Measurements from ENCODE around the gene GPR39. TPM values are rescaled to one million over a fixed set of nuclear protein-coding genes. Genes with fewer than 3 reads are reported as not detected.
A peak's percentile ranks its signal among the peaks of the same experiment; 100 is the strongest.

The GPR39 gene
- total RNA-seq, 4 donors from 2014 or later: 2.8 to 9.7 (median 5.4) TPM

DNA sequence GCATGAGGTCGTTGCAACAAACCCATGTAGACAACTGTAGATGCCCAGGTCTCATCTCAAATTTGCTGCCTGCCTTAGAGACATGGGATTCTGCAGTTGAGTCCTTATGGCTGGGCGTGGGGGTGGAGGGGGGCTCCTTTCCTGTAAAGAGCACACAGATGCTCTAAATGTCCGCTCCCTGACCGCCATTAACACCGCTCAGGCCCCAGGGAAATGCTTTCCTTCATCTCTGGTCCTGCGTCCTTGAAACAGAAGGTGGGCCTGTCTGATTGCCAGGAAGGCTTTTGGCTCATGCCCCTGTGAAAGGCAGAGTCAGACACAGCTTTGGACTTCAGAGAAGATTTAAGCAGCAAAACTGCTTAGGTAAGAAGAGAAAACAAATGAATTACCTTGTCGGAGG, 25.7 kb downstream of the GPR39 start:
- intact Hi-C loops (cut with DNase I): no loop called here
- H3K4me3 ChIP-seq (replicated peaks in 1 of 3): no peak overlapping the region
- H3K27ac ChIP-seq: no peak overlapping the region
- peaks cover 12 to 15% of the 10 kb centered on the region in 2 donors for H3K4me1 ChIP-seq
- H3K9me3 ChIP-seq: no peaks in the 10 kb centered on the region
- H3K27me3 ChIP-seq: no peaks in the 10 kb centered on the region
- TF ChIP-seq, protein P1, sequence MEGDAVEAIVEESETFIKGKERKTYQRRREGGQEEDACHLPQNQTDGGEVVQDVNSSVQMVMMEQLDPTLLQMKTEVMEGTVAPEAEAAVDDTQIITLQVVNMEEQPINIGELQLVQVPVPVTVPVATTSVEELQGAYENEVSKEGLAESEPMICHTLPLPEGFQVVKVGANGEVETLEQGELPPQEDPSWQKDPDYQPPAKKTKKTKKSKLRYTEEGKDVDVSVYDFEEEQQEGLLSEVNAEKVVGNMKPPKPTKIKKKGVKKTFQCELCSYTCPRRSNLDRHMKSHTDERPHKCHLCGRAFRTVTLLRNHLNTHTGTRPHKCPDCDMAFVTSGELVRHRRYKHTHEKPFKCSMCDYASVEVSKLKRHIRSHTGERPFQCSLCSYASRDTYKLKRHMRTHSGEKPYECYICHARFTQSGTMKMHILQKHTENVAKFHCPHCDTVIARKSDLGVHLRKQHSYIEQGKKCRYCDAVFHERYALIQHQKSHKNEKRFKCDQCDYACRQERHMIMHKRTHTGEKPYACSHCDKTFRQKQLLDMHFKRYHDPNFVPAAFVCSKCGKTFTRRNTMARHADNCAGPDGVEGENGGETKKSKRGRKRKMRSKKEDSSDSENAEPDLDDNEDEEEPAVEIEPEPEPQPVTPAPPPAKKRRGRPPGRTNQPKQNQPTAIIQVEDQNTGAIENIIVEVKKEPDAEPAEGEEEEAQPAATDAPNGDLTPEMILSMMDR (IDR thresholded peaks at IDR 0.05): no peak
- TF ChIP-seq POLR2A (IDR thresholded peaks at IDR 0.05): no peak
- WGBS, 2 donors: 80 to 86% methylated on average over 7 of the region's 7 CpGs
- no peak for DNase-seq
- no peaks in the 10 kb centered on the region for H3K36me3 ChIP-seq

DNA sequence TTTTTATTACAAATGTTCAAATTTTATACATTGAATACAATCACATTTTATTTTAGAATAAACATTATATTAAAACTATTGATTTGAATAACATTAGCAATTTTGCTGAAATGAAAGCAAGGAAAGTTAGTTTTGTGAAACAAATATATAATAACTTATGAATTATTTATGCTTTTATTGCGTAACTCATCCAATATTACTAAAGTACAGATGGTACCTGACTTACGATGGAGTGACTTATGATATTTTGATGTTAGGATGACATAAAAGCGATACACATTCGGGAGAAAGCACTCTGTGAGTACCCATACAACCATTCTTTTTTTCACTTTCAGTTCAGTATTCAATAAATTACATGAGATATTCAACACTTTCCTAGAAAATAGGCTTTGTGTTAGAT, 26.5 kb downstream of the GPR39 start:
- TF ChIP-seq POLR2A (IDR thresholded peaks at IDR 0.05): no peak
- TF ChIP-seq, protein P1 (IDR thresholded peaks at IDR 0.05): no peak
- WGBS, 2 donors: 95 to 96% methylated on average over 4 of the region's 4 CpGs

DNA sequence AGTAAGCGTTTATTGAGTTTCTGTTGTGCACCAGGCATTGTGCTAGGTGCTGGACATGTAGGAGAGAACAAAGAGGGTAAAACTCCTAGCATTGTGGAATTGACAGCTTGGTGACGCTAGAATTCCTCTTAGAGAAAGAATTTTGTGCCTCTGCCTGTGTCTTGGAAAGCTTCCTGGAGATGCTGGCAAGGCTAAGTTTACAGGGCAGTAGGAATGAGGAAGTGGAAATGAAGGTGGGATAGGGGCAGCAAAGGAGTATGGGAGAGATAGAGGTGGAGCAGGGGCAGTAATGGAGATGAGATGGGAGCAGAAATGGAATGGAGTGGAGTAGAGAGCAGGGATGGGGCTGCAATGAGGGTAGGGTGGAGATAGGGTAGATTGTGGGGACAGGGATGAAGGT, 29.8 kb downstream of the GPR39 start:
- Histone ChIP-seq H3K36me3 (no peaks in the 10 kb centered on the region), H3K4me1 (no peaks in the 10 kb centered on the region), H3K27me3 (no peaks in the 10 kb centered on the region), H3K9me3 (no peaks in the 10 kb centered on the region), H3K27ac (no peak overlapping the region), H3K4me3 (replicated peaks in 1 of 3) (no peak overlapping the region)
- no peak for DNase-seq
- intact Hi-C loops (cut with DNase I): no loop called here
- TF ChIP-seq POLR2A (IDR thresholded peaks at IDR 0.05): no peak
- TF ChIP-seq, protein P1 (IDR thresholded peaks at IDR 0.05): no peak
- WGBS, 2 donors: 88 to 89% methylated on average over 2 of the region's 2 CpGs

More for the DNA sequence above, 26.5 kb downstream of the GPR39 start:
- H3K36me3 ChIP-seq: no peaks in the 10 kb centered on the region
- peaks cover 12 to 15% of the 10 kb centered on the region in 2 donors for H3K4me1 ChIP-seq
- DNase-seq: no peak
- H3K27me3 ChIP-seq: no peaks in the 10 kb centered on the region
- no peaks in the 10 kb centered on the region for H3K9me3 ChIP-seq
- no peak overlapping the region for H3K27ac ChIP-seq
- H3K4me3 ChIP-seq (replicated peaks in 1 of 3): no peak overlapping the region
- intact Hi-C loops (cut with DNase I): no loop called here

DNA sequence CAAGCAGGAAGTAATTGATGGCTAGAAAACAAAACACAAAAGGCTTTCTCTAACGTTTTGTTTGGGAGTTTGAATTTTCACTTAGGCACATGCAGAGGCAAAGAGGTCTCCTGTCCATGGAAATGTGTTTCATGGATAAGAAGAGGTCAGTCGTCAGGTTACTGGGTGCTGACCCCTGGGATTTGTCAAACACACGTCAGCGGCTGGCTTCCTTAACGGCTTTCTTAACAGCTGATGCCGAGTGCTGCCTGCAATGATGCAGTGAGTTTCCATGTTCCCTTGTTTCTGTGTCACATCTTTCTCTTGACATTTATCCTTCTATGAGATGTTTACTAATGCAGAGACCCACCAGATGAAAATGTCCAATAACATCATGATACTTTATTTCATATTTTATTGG, 31.7 kb downstream of the GPR39 start:
- no peaks in the 10 kb centered on the region for H3K4me1 ChIP-seq
- TF ChIP-seq, protein P1 (IDR thresholded peaks at IDR 0.05): no peak
- no peak for TF ChIP-seq POLR2A (IDR thresholded peaks at IDR 0.05)
- H3K36me3 ChIP-seq: no peaks in the 10 kb centered on the region
- intact Hi-C loops (cut with DNase I): no loop called here
- no peak overlapping the region for H3K4me3 ChIP-seq (replicated peaks in 1 of 3)
- no peak overlapping the region for H3K27ac ChIP-seq
- H3K9me3 ChIP-seq: no peaks in the 10 kb centered on the region
- no peak for DNase-seq
- no peaks in the 10 kb centered on the region for H3K27me3 ChIP-seq
- 44 to 56% methylated on average over 6 of the region's 6 CpGs for WGBS, 2 donors

DNA sequence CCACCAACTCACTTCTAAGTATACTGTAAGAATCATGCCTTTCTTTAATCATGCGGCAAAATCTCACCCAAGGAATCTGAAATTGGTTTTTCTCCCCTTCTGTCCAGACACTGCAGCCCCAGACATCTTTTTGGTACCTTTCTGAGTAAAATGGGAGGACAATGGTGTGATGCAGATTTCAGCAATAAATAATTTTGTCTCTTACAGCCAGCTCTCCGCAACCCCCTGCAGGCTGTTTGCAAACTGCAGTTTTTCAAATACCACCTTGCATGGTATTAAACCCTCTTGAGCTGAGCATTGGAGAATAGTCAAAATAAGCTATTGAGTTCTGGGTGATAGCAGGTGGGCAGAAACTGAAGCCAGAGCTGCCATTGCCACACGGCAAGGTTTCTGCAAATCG, 32.2 kb downstream of the GPR39 start:
- peak; percentile 49 to 52 for DNase-seq
- intact Hi-C loops (cut with DNase I): no loop called here
- H3K9me3 ChIP-seq: no peaks in the 10 kb centered on the region
- H3K36me3 ChIP-seq: no peaks in the 10 kb centered on the region
- TF ChIP-seq POLR2A (IDR thresholded peaks at IDR 0.05): no peak
- TF ChIP-seq, protein P1 (IDR thresholded peaks at IDR 0.05): peak in 4 of 6 experiments; percentile 41 to 58 (median 50)
- no peak overlapping the region for H3K4me3 ChIP-seq (replicated peaks in 1 of 3)
- WGBS, 2 donors: 73 to 79% methylated on average over 4 of the region's 4 CpGs
- H3K27ac ChIP-seq: no peak overlapping the region
- H3K4me1 ChIP-seq: no peaks in the 10 kb centered on the region
- no peaks in the 10 kb centered on the region for H3K27me3 ChIP-seq

Data from thyroid gland (tissue), 4 donors.